Right renal pelvis (tissue), 4 donors: ENCODE results near the gene PHOSPHO2. TPM values are rescaled to one million over a fixed set of nuclear protein-coding genes. Genes with fewer than 3 reads are reported as not detected.

Experiments
- DNase-seq, 4 donors: peaks; one replicate each; pipeline ENCODE4 v3.0.0-alpha.2; 2013; ENCODE audit warnings: low read depth in 4 of 4, low spot score in 3 of 4, missing footprints in 1 of 4
- polyA plus RNA-seq, 4 donors: library from polyadenylated mRNA; unstranded; fragments of 120-200 nt; gene quantifications; one replicate each; pipeline ENCODE4 v1.2.1, GENCODE V29; 2013; ENCODE audit not compliant: insufficient read length in 4 of 4

The PHOSPHO2 gene
- 10 to 100 TPM; 12.5 to 15.5 (median 14.8) TPM for polyA plus RNA-seq

- DNase-seq, result peak; percentile 91 to 97 (median 92)
These were observed at the start of gene PHOSPHO2, which contains the start of gene CFAP210 for GRCh38 chr2:169694113-169694893. PHOSPHO2 (plus strand) TSS chr2:169694469; CDS start chr2:169700972, 6,503 bp downstream. CFAP210 (minus strand) TSS chr2:169694405; CDS start chr2:169694327, 78 bp downstream.

GRCh38 chr2:169647496-169647895 is 46.8 kb upstream of the PHOSPHO2 start:
- DNase-seq, result no peak

GRCh38 chr2:169649278-169649677 is 45.0 kb upstream of the PHOSPHO2 start:
- no peak for DNase-seq

GRCh38 chr2:169653636-169654035 is 40.6 kb upstream of the PHOSPHO2 start:
- DNase-seq, result no peak

GRCh38 chr2:169656164-169656563 is 38.1 kb upstream of the PHOSPHO2 start:
- DNase-seq, result no peak

GRCh38 chr2:169658877-169659276 is 35.4 kb upstream of the PHOSPHO2 start:
- DNase-seq, result no peak

- no peak for DNase-seq
These were observed 34.9 kb upstream of the PHOSPHO2 start for GRCh38 chr2:169659320-169659719.

GRCh38 chr2:169661265-169661664 is 33.0 kb upstream of the PHOSPHO2 start:
- no peak for DNase-seq

GRCh38 chr2:169662744-169663143 is 31.5 kb upstream of the PHOSPHO2 start:
- no peak for DNase-seq

GRCh38 chr2:169663247-169663646 is 31.0 kb upstream of the PHOSPHO2 start:
- DNase-seq, result no peak

- DNase-seq, result no peak
These were observed 29.7 kb upstream of the PHOSPHO2 start for GRCh38 chr2:169664600-169664977.

GRCh38 chr2:169664978-169665930 is 29.0 kb upstream of the PHOSPHO2 start:
- no peak for DNase-seq

GRCh38 chr2:169667583-169667982 is 26.7 kb upstream of the PHOSPHO2 start:
- DNase-seq, result no peak

GRCh38 chr2:169670215-169670651 is 24.0 kb upstream of the PHOSPHO2 start:
- no peak for DNase-seq

- DNase-seq, result no peak
These were observed 23.3 kb upstream of the PHOSPHO2 start for GRCh38 chr2:169670937-169671336.

- DNase-seq, result no peak
These were observed 21.9 kb upstream of the PHOSPHO2 start for GRCh38 chr2:169672406-169672805.

- DNase-seq, result no peak
These were observed 21.2 kb upstream of the PHOSPHO2 start for GRCh38 chr2:169673106-169673505.

GRCh38 chr2:169673921-169674320 is 20.3 kb upstream of the PHOSPHO2 start:
- no peak for DNase-seq

GRCh38 chr2:169676357-169676756 is 17.9 kb upstream of the PHOSPHO2 start:
- no peak for DNase-seq

- no peak for DNase-seq
These were observed 17.4 kb upstream of the PHOSPHO2 start for GRCh38 chr2:169676850-169677249.

GRCh38 chr2:169683054-169683424 is 11.2 kb upstream of the PHOSPHO2 start:
- no peak for DNase-seq
